ENCODE data around the gene RBM47. TPM values are rescaled to one million over a fixed set of nuclear protein-coding genes. Genes with fewer than 3 reads are reported as not detected.

Gene RBM47
- total RNA-seq, 1 experiment from 2014 or later, result 70.3 TPM

GRCh38 chr4:40441430-40441829 lies 188.2 kb downstream of the RBM47 start:
- no peak overlapping the region for H3T11ph ChIP-seq (ENCODE audit: low read length)
- H2AK5ac ChIP-seq (ENCODE audit: insufficient read length, low read length), result no peak overlapping the region
- no peak for DNase-seq
- H3K27me3 ChIP-seq (ENCODE audit: insufficient read depth, low read length), result no peaks in the 10 kb centered on the region
- no peak overlapping the region for H2AFZ ChIP-seq (ENCODE audit: low read length)
- no peak overlapping the region for H3K9ac ChIP-seq (ENCODE audit: extremely low read depth, insufficient read length, low read length)
- Mint-ChIP-seq H3K4me1 (peaks cover 1 to 2% of the 10 kb centered on the region in 2 experiments; a peak in 3 of 4 replicates), H3K27me3 (ENCODE audit: low read depth) (no peaks in the 10 kb centered on the region), H3K4me3 (no peak overlapping the region), H3K27ac (no peak overlapping the region; a peak in 1 of 7 replicates), H3K36me3 (ENCODE audit: insufficient read depth in 1 of 3, low read depth in 3 of 3) (peaks cover 11 to 18% (median 12%) of the 10 kb centered on the region in 3 experiments), H3K9me3 (no peaks in the 10 kb centered on the region; a peak in 1 of 5 replicates)
- H4K8ac ChIP-seq (replicated peaks; ENCODE audit: insufficient read length, low read depth, low read length), result no peak overlapping the region
- no peaks in the 10 kb centered on the region for H3K9me3 ChIP-seq (ENCODE audit: control insufficient read depth, low read depth, low read length)
- H3K4me2 ChIP-seq (ENCODE audit: insufficient read depth, insufficient read length, low read length), result no peak overlapping the region
- H3K79me1 ChIP-seq (ENCODE audit: insufficient read depth, low read depth, low read length, poor library complexity, severe bottlenecking), result no peaks in the 10 kb centered on the region
- H4K5ac ChIP-seq (ENCODE audit: insufficient read length, low read depth, low read length), result no peak overlapping the region
- no peak overlapping the region for H3K4ac ChIP-seq (ENCODE audit: low read depth, low read length)
- no peak overlapping the region for H3K56ac ChIP-seq (ENCODE audit: insufficient read length, low read depth, low read length)
- H2BK20ac ChIP-seq (ENCODE audit: low read depth, low read length, poor library complexity, severe bottlenecking), result no peak overlapping the region
- H2BK15ac ChIP-seq (ENCODE audit: low read depth, low read length), result no peak overlapping the region
- TF ChIP-seq CTCF (conservative IDR thresholded peaks at IDR 0.05), result no peak
- no peaks in the 10 kb centered on the region for H3K4me1 ChIP-seq (ENCODE audit: insufficient read depth, low read length)
- H3K18ac ChIP-seq (ENCODE audit: insufficient read length, low read depth, low read length), result no peak overlapping the region
- H2BK5ac ChIP-seq (ENCODE audit: insufficient read length, low read length), result no peak overlapping the region
- WGBS (ENCODE audit: extremely low coverage, insufficient read length, low lambda C conversion rate), result no CpG with 5 or more reads among the region's 1 CpG
- no peaks in the 10 kb centered on the region for H4K20me1 ChIP-seq (ENCODE audit: control insufficient read depth, insufficient read depth, insufficient read length)
- no peak overlapping the region for H3K23ac ChIP-seq (ENCODE audit: insufficient read length, low read depth, low read length)
- no peaks in the 10 kb centered on the region for H3K23me2 ChIP-seq (ENCODE audit: insufficient read length, low read depth, low read length, poor library complexity, severe bottlenecking)
- H3K79me2 ChIP-seq (ENCODE audit: insufficient read depth, low read length), result no peaks in the 10 kb centered on the region
- no peak overlapping the region for H2BK120ac ChIP-seq (ENCODE audit: low read depth, low read length, poor library complexity, severe bottlenecking)
- H4K91ac ChIP-seq (ENCODE audit: insufficient read length, low read depth, low read length), result no peak overlapping the region
- H2BK12ac ChIP-seq (ENCODE audit: insufficient read length, low read depth, low read length), result no peak overlapping the region
- H3K14ac ChIP-seq (ENCODE audit: insufficient read depth, low read length), result no peak overlapping the region
- no peak overlapping the region for H3K27ac ChIP-seq (ENCODE audit: insufficient read length, low read depth, low read length)

Data from H9 (cell line).